GM18867 (cell line): ENCODE results near the gene EIF4A3.

Experiments
- ATAC-seq: cut with Tn5 transposase; IDR thresholded peaks from one replicate; pipeline ENCODE4 v1.9.1; 2021; ENCODE audit warnings: mild to moderate bottlenecking, moderate library complexity; ENCODE audit not compliant: unreplicated experiment

Gene EIF4A3

DNA sequence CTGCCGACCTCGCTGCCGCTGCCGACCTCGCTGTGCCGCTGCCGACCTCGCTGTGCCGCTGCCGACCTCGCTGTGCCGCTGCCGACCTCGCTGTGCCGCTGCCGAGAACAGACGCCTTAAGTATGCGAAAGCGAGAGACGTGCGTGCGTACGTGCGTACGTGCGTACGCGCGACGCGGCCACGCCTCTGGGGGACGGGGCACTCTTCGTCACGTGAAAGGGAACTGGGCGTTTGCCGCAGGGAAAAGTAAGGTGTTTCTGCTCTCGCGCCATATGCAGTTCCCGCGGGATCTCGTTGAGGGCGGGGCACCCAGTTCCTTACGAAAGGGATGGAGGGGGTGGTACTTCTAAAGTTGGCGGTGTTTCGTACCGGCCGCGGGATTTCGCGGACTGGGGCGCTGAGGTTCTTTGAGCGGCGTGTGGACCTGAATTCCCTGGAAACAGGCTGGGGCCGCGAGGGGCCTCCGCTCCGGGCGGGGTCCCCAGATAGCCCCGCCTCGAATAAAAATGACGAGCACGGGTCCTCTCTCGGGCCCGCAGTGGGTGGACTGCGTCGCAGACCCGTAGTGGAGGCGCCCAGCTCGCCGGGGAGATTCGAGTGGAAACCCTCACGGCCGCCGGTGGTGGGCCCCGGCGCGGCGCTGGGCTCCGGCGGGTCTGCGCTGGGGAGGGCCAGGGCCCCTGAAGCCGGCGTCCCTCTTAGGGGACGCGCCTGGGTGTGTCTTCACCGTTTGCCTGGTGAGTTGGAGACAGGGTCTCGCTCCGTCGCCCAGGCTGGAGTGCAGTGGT lies at the start of gene EIF4A3:
Gene EIF4A3 (minus strand): TSS at position 94 of the 788 bp plus-strand sequence. CDS start 167 bp downstream, outside the sequence.
- ATAC-seq = peak; percentile 85

GRCh38 chr17:80196652-80197051 lies 49.7 kb upstream of the EIF4A3 start:
- no peak for ATAC-seq

- no peak for ATAC-seq
Measured at GRCh38 chr17:80195671-80196529, 49.0 kb upstream of the EIF4A3 start.

DNA sequence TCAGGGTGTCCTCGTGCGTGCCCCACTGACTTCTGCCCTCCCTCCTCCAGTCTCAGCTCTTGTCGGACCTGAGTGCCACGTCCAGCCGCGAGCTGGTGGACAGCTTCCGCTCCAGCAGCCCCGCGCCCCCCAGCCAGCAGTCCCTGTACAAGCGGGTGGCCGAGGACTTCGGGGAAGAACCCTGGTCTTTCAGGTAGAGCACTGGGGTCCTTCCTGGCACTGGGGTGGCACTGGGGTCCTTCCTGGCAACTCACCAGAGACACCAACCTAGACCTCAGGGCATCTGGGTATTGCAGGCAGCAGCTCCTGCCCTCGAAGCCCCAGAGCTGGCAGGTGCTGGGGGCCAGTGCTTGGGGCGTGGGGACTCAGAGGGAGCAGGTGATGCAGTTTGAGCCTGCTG lies 48.2 kb upstream of the EIF4A3 start:
- ATAC-seq = no peak

- ATAC-seq = no peak
Measured at GRCh38 chr17:80191865-80192661, 45.1 kb upstream of the EIF4A3 start.

GRCh38 chr17:80191192-80191591 lies 44.3 kb upstream of the EIF4A3 start:
- no peak for ATAC-seq

GRCh38 chr17:80190716-80191115 lies 43.8 kb upstream of the EIF4A3 start:
- ATAC-seq = no peak

DNA sequence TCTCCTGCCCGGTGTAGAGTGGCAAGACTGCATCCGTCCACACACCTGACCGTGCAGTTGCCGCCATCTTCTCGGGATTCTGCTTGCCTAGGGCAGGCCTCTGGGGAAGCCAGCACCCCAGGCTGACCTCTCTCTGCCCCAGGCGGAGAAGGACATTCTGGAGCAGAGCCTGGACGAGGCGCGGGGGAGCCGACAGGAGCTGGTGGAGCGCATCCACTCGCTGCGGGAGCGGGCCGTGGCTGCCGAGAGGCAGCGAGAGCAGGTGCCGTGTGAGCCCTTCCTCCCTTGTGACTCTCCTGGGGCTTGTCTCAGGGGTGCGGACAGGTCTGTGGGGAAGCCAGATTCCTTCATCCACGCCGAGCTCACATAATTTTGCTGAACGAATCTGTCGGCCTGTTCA lies 42.7 kb upstream of the EIF4A3 start:
- ATAC-seq = no peak

DNA sequence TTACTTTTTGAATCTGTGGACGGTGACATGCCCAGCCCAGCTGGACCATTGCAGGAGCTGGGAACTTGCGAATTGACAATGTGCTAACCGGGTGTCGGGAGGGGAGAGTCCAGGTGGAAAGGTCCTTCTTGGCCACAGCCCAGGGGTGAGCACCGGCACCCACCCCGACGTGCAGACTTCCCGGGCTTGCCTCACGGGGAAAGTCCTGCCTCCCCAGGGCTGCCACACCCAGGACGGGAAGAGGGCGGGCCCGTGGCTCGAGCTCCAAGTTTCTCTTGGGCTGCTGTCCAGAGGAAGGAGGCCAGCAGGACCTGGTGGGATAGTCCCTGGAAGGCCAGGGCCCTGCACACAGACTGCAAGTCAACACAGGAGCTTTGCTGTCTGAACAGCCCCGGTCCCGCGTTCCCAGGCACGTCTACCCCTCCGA lies 40.6 kb upstream of the EIF4A3 start:
- ATAC-seq = no peak

- ATAC-seq = no peak
Measured at GRCh38 chr17:80187090-80187489, 40.2 kb upstream of the EIF4A3 start.

DNA sequence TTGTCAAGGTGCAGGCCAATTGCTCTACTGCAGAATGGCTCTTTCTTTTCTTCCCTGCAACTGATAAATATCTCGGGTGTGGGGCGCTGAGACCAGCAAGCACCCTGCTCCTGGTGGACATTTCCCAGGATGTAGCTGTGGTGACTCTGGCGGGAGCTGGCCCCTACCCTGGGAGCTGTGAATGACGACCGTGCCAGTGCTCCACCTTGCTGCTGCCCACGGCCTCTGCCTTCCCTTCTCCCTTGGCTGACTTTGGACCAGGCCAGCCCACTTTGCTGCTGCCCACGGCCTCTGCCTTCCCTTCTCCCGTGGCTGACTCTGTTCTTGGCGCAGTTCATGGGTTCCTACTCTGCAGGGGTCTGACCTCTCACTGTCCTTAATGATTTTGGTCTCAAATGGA lies 39.0 kb upstream of the EIF4A3 start:
- ATAC-seq = no peak

DNA sequence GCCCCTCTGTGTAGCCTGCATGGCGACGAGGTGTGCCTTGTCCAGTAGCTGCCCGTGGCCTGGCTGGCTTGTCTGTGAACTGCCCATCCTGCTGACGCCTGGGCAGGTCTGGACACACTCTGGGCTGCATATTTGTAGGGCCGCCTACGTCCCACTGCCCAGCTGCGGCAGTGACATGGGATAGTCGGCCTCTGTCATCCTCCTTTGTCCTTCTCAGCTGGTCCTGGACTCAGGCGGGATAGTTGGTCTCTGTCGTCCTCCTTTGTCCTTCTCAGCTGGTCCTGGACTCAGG lies 37.4 kb upstream of the EIF4A3 start:
- ATAC-seq = no peak

DNA sequence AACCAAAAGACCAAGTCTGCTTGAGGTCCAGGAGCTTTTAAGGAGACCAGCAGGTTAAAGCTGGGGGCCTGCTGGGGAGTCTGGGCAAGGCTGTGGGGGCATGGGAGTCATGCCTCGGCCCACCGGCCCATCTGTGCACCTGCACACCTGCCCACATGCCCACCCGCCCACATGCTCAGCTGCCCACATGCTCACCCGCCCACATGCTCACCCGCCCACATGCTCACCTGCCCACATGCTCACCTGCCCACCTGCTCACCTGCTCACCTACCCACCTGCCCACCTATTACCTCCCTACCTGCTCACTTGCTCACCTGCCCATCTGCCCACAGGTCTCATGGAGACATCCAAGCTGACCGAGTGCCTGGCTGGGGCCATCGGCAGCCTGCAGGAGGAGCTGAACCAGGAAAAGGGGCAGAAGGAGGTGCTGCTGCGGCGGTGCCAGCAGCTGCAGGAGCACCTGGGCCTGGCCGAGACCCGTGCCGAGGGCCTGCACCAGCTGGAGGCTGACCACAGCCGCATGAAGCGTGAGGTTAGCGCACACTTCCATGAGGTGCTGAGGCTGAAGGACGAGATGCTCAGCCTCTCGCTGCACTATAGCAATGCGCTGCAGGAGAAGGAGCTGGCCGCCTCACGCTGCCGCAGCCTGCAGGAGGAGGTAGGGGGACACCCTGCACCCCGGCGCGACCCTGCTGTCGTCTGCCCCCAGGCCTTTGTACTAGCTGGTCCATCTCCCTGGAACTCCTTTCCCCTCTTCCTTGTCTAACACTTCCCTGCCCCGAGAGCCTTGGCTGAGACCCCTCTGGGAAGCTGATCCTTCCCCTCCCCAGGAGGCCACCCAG lies 36.9 kb upstream of the EIF4A3 start:
- no peak for ATAC-seq

- no peak for ATAC-seq
Measured at GRCh38 chr17:80182845-80183223, 35.9 kb upstream of the EIF4A3 start.

- no peak for ATAC-seq
Measured at GRCh38 chr17:80182118-80182844, 35.4 kb upstream of the EIF4A3 start.

GRCh38 chr17:80181431-80181830 lies 34.5 kb upstream of the EIF4A3 start:
- no peak for ATAC-seq

DNA sequence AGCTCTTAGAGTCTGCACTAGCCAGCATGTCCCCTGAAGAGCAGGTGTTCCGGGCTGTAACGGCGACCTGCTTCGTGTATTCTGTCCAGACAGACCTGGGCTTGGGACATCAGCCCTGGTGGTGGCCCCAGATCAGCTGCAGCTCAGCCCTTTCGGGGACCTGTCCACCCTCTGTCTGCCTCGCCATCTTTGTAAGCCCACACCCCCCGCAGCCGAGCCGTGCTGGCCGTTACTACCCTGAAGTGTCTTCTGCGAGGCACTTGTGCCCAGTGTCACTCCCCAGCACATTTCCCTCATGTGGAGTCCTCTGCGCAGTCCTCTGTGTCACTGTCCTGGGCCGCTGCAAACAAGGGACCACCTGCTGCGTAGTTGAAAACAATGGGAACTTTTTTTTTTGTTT lies 33.3 kb upstream of the EIF4A3 start:
- ATAC-seq = no peak

- ATAC-seq = no peak
Measured at GRCh38 chr17:80177986-80178595, 31.2 kb upstream of the EIF4A3 start.

DNA sequence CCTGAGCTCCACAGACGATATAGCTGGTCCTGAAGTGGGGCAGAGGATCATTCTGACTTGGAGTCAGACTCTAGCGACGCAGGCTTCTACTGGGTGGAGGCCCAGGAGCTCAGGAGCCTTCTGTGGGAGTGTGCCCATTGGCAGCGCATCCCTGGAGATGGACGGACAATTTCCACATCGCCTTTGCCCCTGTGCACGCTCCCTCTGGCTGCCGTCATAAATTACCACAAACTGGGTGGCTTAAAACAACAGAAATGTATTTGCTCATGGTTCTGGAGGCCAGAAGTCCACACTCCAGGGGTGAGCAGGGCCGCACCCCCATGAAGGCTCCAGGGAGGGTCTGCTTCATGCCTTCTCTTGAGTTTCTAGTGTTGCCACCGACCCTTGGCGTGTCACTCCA lies 29.8 kb upstream of the EIF4A3 start:
- no peak for ATAC-seq
